ENCODE data around the gene DSCAML1. TPM values are rescaled to one million over a fixed set of nuclear protein-coding genes. Genes with fewer than 3 reads are reported as not detected.

The DSCAML1 gene
- total RNA-seq, 1 experiment from 2014 or later: 0.90 TPM

DNA sequence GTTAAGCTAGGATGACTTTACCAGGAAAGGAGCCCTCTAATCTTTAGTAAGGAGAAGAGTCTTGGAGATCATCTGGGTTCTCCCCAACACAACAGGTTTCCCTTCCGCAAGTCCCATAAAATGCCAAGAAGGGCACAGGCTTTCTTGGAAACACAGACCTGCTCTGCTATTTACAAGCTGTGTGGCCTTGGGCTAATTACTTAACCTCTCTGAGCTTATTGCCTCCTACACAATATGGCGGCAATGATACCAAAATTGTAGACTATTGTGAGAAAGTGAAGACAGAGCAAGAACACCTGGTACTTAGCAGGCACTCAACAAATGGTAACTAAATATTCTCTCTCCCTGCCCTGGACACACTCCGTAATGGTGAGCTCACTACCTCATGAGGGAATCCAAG, 49.1 kb downstream of the DSCAML1 start:
- POLR2A ChIA-PET: no interaction called here
- no peak overlapping the region for H3K27ac Mint-ChIP-seq
- ATAC-seq (no peak), DNase-seq (ENCODE audit: low spot score) (no peak)
- no peaks in the 10 kb centered on the region; the same call in 1 of the 2 replicates for H3K27me3 Mint-ChIP-seq (ENCODE audit: low read depth)
- peaks cover 10% of the 10 kb centered on the region for H3K4me1 Mint-ChIP-seq
- TF ChIP-seq, protein P1, sequence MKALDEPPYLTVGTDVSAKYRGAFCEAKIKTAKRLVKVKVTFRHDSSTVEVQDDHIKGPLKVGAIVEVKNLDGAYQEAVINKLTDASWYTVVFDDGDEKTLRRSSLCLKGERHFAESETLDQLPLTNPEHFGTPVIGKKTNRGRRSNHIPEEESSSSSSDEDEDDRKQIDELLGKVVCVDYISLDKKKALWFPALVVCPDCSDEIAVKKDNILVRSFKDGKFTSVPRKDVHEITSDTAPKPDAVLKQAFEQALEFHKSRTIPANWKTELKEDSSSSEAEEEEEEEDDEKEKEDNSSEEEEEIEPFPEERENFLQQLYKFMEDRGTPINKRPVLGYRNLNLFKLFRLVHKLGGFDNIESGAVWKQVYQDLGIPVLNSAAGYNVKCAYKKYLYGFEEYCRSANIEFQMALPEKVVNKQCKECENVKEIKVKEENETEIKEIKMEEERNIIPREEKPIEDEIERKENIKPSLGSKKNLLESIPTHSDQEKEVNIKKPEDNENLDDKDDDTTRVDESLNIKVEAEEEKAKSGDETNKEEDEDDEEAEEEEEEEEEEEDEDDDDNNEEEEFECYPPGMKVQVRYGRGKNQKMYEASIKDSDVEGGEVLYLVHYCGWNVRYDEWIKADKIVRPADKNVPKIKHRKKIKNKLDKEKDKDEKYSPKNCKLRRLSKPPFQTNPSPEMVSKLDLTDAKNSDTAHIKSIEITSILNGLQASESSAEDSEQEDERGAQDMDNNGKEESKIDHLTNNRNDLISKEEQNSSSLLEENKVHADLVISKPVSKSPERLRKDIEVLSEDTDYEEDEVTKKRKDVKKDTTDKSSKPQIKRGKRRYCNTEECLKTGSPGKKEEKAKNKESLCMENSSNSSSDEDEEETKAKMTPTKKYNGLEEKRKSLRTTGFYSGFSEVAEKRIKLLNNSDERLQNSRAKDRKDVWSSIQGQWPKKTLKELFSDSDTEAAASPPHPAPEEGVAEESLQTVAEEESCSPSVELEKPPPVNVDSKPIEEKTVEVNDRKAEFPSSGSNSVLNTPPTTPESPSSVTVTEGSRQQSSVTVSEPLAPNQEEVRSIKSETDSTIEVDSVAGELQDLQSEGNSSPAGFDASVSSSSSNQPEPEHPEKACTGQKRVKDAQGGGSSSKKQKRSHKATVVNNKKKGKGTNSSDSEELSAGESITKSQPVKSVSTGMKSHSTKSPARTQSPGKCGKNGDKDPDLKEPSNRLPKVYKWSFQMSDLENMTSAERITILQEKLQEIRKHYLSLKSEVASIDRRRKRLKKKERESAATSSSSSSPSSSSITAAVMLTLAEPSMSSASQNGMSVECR (CRISPR knock-in tag; IDR thresholded peaks at IDR 0.05; ENCODE audit: borderline replicate concordance): no peak
- TF ChIP-seq, protein P2, sequence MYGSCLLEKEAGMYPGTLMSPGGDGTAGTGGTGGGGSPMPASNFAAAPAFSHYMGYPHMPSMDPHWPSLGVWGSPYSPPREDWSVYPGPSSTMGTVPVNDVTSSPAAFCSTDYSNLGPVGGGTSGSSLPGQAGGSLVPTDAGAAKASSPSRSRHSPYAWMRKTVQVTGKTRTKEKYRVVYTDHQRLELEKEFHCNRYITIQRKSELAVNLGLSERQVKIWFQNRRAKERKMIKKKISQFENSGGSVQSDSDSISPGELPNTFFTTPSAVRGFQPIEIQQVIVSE (CRISPR knock-in tag; IDR thresholded peaks at IDR 0.05; ENCODE audit: borderline replicate concordance): no peak
- TF ChIP-seq TCF7 (CRISPR knock-in tag; IDR thresholded peaks at IDR 0.05; ENCODE audit: low read depth) (no peak), RELA (CRISPR knock-in tag; IDR thresholded peaks at IDR 0.05; ENCODE audit: borderline replicate concordance) (no peak), RORB (CRISPR knock-in tag; IDR thresholded peaks at IDR 0.05) (no peak), GABPB1 (CRISPR knock-in tag; IDR thresholded peaks at IDR 0.05) (no peak), ATF1 (CRISPR knock-in tag; IDR thresholded peaks at IDR 0.05) (no peak), PRRX2 (CRISPR knock-in tag; IDR thresholded peaks at IDR 0.05) (no peak), ZNF416 (CRISPR knock-in tag; IDR thresholded peaks at IDR 0.05) (no peak), ZNF263 (CRISPR knock-in tag; IDR thresholded peaks at IDR 0.05; ENCODE audit: low read depth) (no peak)
- TF ChIP-seq, protein P3, sequence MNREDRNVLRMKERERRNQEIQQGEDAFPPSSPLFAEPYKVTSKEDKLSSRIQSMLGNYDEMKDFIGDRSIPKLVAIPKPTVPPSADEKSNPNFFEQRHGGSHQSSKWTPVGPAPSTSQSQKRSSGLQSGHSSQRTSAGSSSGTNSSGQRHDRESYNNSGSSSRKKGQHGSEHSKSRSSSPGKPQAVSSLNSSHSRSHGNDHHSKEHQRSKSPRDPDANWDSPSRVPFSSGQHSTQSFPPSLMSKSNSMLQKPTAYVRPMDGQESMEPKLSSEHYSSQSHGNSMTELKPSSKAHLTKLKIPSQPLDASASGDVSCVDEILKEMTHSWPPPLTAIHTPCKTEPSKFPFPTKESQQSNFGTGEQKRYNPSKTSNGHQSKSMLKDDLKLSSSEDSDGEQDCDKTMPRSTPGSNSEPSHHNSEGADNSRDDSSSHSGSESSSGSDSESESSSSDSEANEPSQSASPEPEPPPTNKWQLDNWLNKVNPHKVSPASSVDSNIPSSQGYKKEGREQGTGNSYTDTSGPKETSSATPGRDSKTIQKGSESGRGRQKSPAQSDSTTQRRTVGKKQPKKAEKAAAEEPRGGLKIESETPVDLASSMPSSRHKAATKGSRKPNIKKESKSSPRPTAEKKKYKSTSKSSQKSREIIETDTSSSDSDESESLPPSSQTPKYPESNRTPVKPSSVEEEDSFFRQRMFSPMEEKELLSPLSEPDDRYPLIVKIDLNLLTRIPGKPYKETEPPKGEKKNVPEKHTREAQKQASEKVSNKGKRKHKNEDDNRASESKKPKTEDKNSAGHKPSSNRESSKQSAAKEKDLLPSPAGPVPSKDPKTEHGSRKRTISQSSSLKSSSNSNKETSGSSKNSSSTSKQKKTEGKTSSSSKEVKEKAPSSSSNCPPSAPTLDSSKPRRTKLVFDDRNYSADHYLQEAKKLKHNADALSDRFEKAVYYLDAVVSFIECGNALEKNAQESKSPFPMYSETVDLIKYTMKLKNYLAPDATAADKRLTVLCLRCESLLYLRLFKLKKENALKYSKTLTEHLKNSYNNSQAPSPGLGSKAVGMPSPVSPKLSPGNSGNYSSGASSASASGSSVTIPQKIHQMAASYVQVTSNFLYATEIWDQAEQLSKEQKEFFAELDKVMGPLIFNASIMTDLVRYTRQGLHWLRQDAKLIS (CRISPR knock-in tag; IDR thresholded peaks at IDR 0.05; ENCODE audit: borderline replicate concordance): no peak
- TF ChIP-seq, protein P4, sequence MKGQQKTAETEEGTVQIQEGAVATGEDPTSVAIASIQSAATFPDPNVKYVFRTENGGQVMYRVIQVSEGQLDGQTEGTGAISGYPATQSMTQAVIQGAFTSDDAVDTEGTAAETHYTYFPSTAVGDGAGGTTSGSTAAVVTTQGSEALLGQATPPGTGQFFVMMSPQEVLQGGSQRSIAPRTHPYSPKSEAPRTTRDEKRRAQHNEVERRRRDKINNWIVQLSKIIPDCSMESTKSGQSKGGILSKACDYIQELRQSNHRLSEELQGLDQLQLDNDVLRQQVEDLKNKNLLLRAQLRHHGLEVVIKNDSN (CRISPR knock-in tag; IDR thresholded peaks at IDR 0.05): no peak
- TF ChIP-seq, protein P5, sequence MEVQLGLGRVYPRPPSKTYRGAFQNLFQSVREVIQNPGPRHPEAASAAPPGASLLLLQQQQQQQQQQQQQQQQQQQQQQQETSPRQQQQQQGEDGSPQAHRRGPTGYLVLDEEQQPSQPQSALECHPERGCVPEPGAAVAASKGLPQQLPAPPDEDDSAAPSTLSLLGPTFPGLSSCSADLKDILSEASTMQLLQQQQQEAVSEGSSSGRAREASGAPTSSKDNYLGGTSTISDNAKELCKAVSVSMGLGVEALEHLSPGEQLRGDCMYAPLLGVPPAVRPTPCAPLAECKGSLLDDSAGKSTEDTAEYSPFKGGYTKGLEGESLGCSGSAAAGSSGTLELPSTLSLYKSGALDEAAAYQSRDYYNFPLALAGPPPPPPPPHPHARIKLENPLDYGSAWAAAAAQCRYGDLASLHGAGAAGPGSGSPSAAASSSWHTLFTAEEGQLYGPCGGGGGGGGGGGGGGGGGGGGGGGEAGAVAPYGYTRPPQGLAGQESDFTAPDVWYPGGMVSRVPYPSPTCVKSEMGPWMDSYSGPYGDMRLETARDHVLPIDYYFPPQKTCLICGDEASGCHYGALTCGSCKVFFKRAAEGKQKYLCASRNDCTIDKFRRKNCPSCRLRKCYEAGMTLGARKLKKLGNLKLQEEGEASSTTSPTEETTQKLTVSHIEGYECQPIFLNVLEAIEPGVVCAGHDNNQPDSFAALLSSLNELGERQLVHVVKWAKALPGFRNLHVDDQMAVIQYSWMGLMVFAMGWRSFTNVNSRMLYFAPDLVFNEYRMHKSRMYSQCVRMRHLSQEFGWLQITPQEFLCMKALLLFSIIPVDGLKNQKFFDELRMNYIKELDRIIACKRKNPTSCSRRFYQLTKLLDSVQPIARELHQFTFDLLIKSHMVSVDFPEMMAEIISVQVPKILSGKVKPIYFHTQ (CRISPR knock-in tag; IDR thresholded peaks at IDR 0.05): no peak
- TF ChIP-seq, protein P6, sequence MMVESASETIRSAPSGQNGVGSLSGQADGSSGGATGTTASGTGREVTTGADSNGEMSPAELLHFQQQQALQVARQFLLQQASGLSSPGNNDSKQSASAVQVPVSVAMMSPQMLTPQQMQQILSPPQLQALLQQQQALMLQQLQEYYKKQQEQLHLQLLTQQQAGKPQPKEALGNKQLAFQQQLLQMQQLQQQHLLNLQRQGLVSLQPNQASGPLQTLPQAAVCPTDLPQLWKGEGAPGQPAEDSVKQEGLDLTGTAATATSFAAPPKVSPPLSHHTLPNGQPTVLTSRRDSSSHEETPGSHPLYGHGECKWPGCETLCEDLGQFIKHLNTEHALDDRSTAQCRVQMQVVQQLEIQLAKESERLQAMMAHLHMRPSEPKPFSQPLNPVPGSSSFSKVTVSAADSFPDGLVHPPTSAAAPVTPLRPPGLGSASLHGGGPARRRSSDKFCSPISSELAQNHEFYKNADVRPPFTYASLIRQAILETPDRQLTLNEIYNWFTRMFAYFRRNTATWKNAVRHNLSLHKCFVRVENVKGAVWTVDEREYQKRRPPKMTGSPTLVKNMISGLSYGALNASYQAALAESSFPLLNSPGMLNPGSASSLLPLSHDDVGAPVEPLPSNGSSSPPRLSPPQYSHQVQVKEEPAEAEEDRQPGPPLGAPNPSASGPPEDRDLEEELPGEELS (CRISPR knock-in tag; IDR thresholded peaks at IDR 0.05): no peak
- TF ChIP-seq, protein P7, sequence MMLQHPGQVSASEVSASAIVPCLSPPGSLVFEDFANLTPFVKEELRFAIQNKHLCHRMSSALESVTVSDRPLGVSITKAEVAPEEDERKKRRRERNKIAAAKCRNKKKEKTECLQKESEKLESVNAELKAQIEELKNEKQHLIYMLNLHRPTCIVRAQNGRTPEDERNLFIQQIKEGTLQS (CRISPR knock-in tag; conservative IDR thresholded peaks at IDR 0.05): no peak
- TF ChIP-seq, protein P8, sequence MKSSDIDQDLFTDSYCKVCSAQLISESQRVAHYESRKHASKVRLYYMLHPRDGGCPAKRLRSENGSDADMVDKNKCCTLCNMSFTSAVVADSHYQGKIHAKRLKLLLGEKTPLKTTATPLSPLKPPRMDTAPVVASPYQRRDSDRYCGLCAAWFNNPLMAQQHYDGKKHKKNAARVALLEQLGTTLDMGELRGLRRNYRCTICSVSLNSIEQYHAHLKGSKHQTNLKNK (CRISPR knock-in tag; IDR thresholded peaks at IDR 0.05): no peak
- no peaks in the 10 kb centered on the region for H3K36me3 Mint-ChIP-seq
- no peak overlapping the region for H3K4me3 Mint-ChIP-seq
- CTCF ChIA-PET: interaction anchor here (0.7 to 1.0 kb wide), 2 partner anchors 17 to 127 kb away, joined by 3 read pairs; no protein-coding TSS in a partner anchor
- H3K9me3 Mint-ChIP-seq: no peaks in the 10 kb centered on the region
